Measurements from ENCODE around the gene MICAL3.
A peak's percentile ranks its signal among the peaks of the same experiment; 100 is the strongest.

Gene MICAL3

DNA sequence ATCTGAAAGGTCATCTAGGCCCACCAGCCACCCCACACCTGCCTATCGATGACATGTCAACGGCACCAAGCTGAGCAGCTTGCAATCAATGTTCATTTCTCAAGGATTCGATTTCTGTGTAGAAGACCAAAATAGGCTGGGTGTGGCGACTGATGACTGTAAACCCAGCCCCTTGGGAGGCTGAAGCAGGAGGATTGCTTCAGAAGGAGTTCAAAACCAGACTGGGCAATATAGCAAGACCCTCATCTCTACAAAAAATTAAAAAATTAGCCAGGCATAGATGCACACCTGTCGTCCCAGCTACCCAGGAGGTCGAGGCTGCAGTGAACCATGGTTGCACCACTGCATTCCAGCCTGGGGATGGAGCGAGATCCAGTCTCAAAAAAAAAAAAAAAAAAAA lies 108.7 kb downstream of the MICAL3 start:
- DNase-seq (ENCODE audit: low read depth), result no peak
- no peak for TF ChIP-seq CTCF (conservative IDR thresholded peaks at IDR 0.05; ENCODE audit: control insufficient read depth, insufficient read depth, low read depth, low read length)

GRCh38 chr22:17915188-17915587 lies 109.2 kb downstream of the MICAL3 start:
- TF ChIP-seq CTCF (conservative IDR thresholded peaks at IDR 0.05; ENCODE audit: control insufficient read depth, insufficient read depth, low read depth, low read length), result no peak
- no peak for DNase-seq (ENCODE audit: low read depth)

More for the DNA sequence above, 108.7 kb downstream of the MICAL3 start:
- no peak overlapping the region for H3K4me3 ChIP-seq (ENCODE audit: control insufficient read depth, low read depth, low read length)

GRCh38 chr22:17914474-17914873 lies 109.9 kb downstream of the MICAL3 start:
- DNase-seq (ENCODE audit: low read depth), result no peak
- no peak for TF ChIP-seq CTCF (conservative IDR thresholded peaks at IDR 0.05; ENCODE audit: control insufficient read depth, insufficient read depth, low read depth, low read length)

More at GRCh38 chr22:17915188-17915587, 109.2 kb downstream of the MICAL3 start:
- no peak overlapping the region for H3K4me3 ChIP-seq (ENCODE audit: control insufficient read depth, low read depth, low read length)

GRCh38 chr22:17913801-17914347 lies 110.5 kb downstream of the MICAL3 start:
- DNase-seq (ENCODE audit: low read depth), result peak; percentile 43
- TF ChIP-seq CTCF (conservative IDR thresholded peaks at IDR 0.05; ENCODE audit: control insufficient read depth, insufficient read depth, low read depth, low read length), result no peak
- no peak overlapping the region for H3K4me3 ChIP-seq (ENCODE audit: control insufficient read depth, low read depth, low read length)

More at GRCh38 chr22:17914474-17914873, 109.9 kb downstream of the MICAL3 start:
- no peak overlapping the region for H3K4me3 ChIP-seq (ENCODE audit: control insufficient read depth, low read depth, low read length)

DNA sequence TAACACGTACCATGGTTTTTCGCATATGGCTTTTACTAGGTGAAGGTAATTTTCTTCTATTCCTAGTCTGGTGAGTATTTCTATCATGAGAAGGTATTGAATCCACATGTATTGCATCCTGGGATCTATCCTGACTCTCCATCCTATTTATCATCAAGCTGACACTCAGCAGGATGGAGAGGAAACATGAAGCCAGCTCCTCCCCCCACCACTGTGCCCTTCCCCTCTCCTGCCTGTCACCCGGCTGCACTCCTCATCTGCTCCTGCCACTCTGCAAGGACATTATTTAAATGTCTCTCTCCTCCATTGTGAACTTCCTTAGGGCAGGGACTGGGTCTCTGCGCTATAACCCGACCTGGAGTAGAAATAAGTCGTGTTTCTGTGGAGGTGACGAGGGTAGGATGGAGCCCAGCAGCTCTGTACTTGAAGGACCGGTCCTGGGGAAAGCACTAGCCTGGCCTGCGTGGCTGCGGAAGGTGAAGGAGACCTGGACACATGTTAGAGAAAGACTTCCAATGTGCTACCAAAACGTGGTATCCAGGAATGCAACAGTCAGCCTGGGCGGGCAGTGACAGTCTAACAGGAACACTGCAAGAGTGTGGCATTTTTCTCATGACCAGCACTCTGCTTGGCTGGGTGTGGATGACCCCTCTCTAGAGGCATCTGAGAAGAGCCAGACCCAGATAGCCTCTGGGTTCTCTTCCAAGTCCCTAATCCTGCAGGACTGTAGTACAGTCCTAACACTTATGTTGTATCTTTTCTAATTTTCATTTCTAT lies 111.2 kb downstream of the MICAL3 start:
- no peak for TF ChIP-seq CTCF (conservative IDR thresholded peaks at IDR 0.05; ENCODE audit: control insufficient read depth, insufficient read depth, low read depth, low read length)
- no peak for DNase-seq (ENCODE audit: low read depth)
- H3K4me3 ChIP-seq (ENCODE audit: control insufficient read depth, low read depth, low read length), result no peak overlapping the region

- DNase-seq (ENCODE audit: low read depth), result no peak
- no peak for TF ChIP-seq CTCF (conservative IDR thresholded peaks at IDR 0.05; ENCODE audit: control insufficient read depth, insufficient read depth, low read depth, low read length)
- H3K4me3 ChIP-seq (ENCODE audit: control insufficient read depth, low read depth, low read length), result no peak overlapping the region
These were observed 112.5 kb downstream of the MICAL3 start for GRCh38 chr22:17911887-17912286.

All from fibroblast of mammary gland (primary cell).